UCSD-AML1 (cell line): ENCODE measurements around the gene FBN3.

Source experiments
- DNase-seq: peaks from one replicate; lab custom pipeline; 2025; ENCODE audit not compliant: unreplicated experiment; lab: John Stamatoyannopoulos, UW

The FBN3 gene

GRCh38 chr19:8148410-8149260, 757 bp downstream of the FBN3 start:
- no peak for DNase-seq

- DNase-seq: no peak
These were observed 1.3 kb downstream of the FBN3 start for GRCh38 chr19:8148088-8148409.

DNA sequence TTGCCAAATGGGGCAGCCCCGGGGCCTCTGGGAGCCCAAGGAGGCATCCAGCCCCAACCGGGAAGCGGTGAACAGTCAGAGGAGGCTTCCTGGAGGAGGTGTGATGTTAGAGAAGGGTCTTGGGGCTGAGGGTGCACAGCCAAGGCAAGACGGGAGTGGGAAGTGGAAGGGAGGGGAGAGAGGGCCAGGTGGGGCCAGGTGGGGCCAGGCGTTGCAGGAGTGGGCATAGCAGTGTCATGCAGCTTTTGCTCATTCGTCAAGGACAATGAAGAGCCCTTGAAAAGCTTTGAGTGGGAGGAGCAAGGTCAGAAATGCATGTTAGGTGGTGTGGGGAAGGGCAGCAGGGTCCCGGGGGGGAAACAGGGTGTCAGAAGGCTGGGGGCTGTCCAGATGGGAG, 1.8 kb downstream of the FBN3 start:
- DNase-seq: no peak

DNA sequence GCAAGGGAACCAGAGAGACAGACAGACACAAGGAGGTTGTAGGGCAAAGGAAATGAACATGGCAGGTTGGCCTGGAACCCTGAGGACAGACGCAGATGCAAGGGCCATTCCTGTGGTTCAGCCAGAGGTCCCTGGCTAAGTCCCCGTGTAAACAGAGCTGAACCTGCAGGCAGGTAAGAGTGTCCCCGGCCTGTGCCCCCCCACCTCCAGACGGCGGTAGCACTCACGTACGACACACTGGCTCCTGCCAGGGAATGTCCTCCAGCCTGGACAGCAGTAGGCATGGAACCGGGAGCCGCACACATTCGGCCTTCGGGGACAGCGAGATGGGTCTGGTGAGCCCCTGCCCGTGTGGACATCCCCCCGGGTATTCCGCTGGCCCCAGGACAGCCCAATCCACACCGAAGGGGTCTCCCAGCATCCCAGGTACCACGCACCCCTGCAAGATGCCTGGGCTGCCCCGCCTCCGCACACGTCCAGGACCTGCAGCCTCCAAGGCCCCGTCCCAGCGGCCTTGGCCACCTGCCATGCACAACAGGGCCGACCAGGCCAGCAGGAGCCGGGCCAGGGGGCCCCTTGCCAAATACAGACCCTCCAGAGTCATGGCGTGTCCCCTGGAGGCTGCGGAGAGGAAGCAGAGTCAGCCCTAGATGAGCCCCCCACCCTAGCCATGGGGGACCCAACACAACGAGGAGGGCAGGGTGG, 2.4 kb downstream of the FBN3 start:
- no peak for DNase-seq

- DNase-seq: no peak
These were observed 5.0 kb downstream of the FBN3 start for GRCh38 chr19:8144273-8144995.

GRCh38 chr19:8143041-8143440, 6.4 kb downstream of the FBN3 start:
- no peak for DNase-seq

- no peak for DNase-seq
These were observed 6.9 kb downstream of the FBN3 start for GRCh38 chr19:8142513-8142900.

- no peak for DNase-seq
These were observed 7.5 kb downstream of the FBN3 start for GRCh38 chr19:8141726-8142512.

DNA sequence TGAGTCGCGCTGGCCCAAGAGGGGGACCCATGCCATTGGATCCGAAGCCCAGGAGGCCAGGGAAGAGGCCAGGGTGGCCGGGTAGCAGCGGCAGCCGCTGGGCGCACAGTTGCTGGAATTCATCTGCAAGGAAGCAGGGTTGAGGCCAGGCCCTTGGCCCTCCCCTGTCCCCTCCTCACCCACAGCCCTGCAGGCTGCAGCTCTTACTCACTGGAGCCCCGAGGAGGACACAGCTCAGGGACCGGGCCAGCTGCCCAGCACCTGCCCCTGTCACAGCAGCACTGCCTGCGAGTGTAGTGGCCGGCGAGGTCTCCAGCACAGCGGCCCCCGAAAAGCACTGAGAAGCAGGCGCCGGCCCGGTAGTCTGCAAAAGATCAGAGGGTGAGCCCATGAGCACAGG, 11.2 kb downstream of the FBN3 start:
- no peak for DNase-seq

- no peak for DNase-seq
These were observed 12.0 kb downstream of the FBN3 start for GRCh38 chr19:8137425-8137824.

- no peak for DNase-seq
These were observed 13.3 kb downstream of the FBN3 start for GRCh38 chr19:8135946-8136618.

GRCh38 chr19:8132858-8133458, 16.4 kb downstream of the FBN3 start:
- DNase-seq: no peak

GRCh38 chr19:8131517-8131916, 17.9 kb downstream of the FBN3 start:
- no peak for DNase-seq

DNA sequence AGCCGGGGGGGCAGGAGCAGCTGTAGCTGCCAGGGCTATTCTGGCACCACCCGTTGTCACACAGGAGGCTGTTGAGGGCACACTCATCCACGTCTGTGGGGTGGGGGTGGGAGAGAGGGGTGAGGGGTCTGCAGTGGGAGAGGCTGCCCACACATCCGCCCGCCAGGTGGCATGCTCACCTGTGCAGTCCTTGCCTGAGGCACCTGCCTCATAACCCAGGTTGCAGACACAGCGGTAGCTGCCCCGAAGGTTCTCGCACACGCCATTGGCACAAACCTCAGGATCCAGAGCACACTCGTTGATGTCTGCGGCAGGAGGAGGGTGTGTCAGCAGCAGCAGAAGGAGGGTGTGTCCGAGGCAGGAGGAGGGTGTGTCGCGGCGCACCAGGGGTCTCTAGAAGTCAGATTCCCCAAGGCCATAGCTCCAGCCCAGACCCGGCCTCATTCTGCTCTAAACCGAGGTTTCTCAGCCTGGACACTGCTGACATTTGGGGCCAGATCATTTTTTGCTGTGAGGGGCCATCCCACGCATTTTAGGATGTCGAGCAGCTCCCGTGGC, 20.3 kb downstream of the FBN3 start:
- no peak for DNase-seq

GRCh38 chr19:8128551-8128950, 20.8 kb downstream of the FBN3 start:
- no peak for DNase-seq

DNA sequence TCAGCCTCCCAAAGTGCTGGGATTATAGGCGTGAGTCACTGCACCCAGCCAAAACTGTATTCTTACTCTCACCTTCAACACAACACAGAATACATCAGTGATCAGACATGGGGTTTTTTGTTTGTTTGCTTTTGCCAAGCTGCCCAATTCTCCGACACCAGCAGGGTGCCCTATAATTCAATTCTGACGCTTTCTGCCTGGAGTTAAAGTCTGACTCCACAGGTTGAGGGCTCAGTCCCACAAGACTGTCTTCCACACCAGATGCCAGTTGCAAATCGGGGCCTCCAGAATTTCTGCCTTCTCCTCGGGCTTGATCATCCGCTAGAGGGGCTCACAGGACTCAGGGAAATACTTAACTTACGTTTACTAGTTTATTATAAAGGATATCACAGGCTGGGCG, 22.1 kb downstream of the FBN3 start:
- no peak for DNase-seq

GRCh38 chr19:8126511-8126910, 22.9 kb downstream of the FBN3 start:
- DNase-seq: no peak

DNA sequence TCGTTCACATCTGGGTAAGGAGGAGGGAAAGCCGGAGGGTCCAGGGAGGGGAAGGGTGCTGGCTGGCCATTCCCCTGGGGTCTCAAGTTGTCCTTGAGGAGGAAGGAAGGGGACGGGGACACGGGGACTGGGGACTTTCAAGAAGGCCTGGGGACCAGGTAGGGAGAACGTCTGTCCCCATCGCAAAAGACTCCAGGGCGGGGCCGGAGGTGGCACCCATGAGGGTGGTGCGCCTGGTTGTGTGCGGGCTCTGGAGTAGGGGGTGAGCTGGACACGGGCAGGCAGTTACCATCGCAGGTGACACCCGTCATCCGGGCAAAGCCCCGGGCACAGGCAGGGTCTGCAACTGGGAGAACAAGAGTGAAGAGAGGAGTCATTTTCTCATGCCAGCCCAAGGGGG, 23.4 kb downstream of the FBN3 start:
- DNase-seq: no peak

DNA sequence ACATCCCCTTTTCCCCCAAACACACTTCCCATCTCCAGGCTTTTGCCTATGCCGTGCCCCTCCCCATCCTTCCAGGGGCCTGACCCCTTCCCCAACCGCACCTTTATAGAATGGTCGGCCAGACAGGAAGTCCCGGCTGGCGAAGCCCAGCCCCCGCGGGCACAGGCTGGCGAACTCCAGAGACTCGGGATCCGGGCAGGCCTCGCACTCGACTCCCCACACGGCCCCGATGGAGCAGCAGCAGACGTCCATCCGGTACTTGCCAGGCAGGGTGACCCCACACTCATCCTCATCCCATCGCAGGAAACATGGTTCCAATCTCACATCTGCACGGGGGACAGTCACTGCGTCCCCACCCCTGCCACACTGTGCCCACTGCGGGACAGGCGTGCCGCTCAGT, 25.7 kb downstream of the FBN3 start:
- DNase-seq: no peak
